ENCODE measurements around the gene CDH12.
"Not testable (repeated sequence)": the region's sequence is repeated elsewhere in the genome, so short reads cannot be mapped to it uniquely, and the experiment has no call there.

The CDH12 gene

DNA sequence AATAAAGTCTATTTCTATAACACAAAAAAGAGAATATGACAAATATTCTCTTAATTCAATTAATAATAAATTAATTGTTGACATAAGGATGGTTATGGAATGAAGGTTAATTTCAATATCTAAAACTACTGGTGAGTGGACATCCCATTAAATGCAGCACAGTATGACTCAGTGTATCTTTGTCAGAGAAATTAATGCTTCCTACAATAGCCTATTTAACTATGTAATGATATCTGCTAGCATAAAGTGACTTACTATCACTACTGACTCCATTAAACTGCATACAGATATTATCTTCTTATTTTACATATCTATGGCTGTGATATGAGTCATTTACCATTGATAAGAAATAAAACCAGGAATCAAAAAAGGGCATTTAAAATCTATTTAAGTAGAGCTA is 298.7 kb downstream of the CDH12 start:
- no peak for DNase-seq (ENCODE audit: insufficient read length)
- FAIRE-seq: no peak
- TF ChIP-seq POLR2AphosphoS5 (IDR thresholded peaks at IDR 0.05; ENCODE audit: low read depth, low read length) (no peak), POLR2A (IDR thresholded peaks at IDR 0.05; ENCODE audit: low read depth, low read length) (no peak), TAF1 (IDR thresholded peaks at IDR 0.05; ENCODE audit: borderline replicate concordance, low read depth, low read length) (no peak)

DNA sequence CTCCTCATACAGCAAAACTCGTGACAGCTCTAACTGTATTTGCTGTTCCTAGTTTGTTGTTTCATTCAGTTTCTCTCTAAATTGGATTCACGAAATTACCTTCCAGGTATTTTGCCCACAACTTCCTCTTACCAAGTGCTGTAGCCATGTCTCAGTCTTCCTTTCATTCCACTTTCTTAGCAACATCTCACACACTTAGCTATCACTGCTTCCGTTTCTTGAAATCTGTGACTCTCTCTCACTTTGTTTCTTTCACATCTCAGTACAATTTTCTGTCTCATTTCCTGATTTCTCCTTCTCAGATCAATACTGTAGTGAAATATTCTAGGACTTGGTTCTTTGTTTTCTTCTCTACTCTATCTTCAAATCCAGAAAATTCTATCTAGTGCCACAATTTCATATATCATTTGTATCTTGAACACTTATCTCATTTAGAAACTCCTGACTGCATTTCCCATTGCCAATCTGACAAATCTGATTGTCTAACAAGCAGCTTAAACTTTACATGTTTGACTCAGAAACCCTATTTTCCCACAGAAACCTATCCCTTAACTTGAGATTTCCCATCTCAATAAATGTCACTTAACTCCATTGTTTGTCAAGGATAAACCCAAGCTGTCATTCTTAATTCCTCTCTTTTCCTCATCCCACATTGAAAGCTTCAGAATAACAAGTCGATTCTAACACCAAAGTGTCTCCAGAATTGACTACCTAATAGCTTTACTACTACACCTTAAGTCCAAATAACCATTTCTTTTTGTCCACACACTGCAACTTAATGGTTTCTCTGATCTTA is 303.1 kb downstream of the CDH12 start:
- TF ChIP-seq POLR2AphosphoS5 (IDR thresholded peaks at IDR 0.05; ENCODE audit: low read depth, low read length) (no peak), POLR2A (IDR thresholded peaks at IDR 0.05; ENCODE audit: low read depth, low read length) (no peak)
- FAIRE-seq (no peak), DNase-seq (ENCODE audit: insufficient read length) (no peak)

DNA sequence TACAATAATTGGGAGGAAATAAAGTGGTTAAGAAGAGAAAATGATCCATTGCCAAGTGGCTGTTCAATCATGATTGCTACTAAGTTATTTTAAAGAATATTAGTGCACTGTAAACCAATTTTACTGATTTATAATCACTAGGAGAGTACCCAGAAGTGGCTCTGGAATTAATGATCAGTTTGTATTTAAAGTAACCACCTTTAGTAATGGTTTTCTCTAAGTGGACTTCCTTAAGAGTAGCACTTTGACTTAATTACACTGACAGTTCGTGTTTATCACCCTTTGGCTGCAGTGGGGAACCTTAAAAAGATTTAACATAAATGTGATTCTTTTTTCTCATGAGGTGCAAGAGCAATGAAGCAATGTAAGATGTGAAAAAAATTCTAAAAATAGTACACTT is 310.8 kb downstream of the CDH12 start:
- TF ChIP-seq POLR2A (IDR thresholded peaks at IDR 0.05; ENCODE audit: low read depth, low read length) (no peak), TAF1 (IDR thresholded peaks at IDR 0.05; ENCODE audit: borderline replicate concordance, low read depth, low read length) (no peak), POLR2AphosphoS5 (IDR thresholded peaks at IDR 0.05; ENCODE audit: low read depth, low read length) (no peak)
- no peak for FAIRE-seq
- DNase-seq (ENCODE audit: insufficient read length): no peak

DNA sequence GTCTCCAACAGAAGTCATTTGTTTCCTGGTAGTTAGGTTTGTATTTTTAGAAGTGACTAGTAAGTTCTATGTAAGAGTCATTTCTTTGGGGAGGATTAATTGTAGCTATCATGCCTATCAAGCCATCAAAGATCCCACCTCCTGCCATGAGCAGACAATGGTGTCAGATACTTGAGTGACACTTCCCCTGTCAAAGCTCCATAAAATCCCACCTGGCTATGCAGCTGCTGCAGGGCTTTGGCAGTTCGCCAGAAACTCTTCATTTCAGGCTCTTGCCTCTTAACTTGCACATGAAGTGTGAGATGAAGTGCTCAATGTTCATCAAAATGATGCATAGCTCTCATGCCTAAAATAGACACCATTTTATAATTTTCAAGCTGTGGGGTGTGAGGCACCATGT is 312.1 kb downstream of the CDH12 start:
- no peak for DNase-seq (ENCODE audit: insufficient read length)
- no peak for FAIRE-seq
- TF ChIP-seq TAF1 (IDR thresholded peaks at IDR 0.05; ENCODE audit: borderline replicate concordance, low read depth, low read length): no peak
- no peak for TF ChIP-seq POLR2AphosphoS5 (IDR thresholded peaks at IDR 0.05; ENCODE audit: low read depth, low read length)
- no peak for TF ChIP-seq POLR2A (IDR thresholded peaks at IDR 0.05; ENCODE audit: low read depth, low read length)

DNA sequence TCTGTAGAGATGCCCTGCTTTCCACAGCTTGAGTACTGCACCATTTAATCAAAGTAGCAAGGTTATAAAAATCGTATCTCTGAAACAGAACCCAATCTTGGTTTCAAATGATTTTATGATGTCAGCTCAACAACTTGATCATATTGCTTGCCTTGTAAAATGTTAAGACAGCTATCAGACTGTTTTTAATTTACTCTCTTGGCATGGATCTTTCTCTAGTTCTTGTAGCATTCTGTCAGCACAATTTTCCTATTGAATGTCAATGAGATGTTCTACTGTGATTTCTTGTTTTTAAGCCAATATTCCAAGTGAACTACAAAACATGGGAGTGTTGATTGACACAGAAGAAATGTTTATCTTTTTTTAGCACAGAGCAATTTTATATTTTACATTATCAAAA is 313.4 kb downstream of the CDH12 start:
- DNase-seq (ENCODE audit: insufficient read length) (no peak), FAIRE-seq (no peak)
- TF ChIP-seq TAF1 (IDR thresholded peaks at IDR 0.05; ENCODE audit: borderline replicate concordance, low read depth, low read length): no peak
- no peak for TF ChIP-seq POLR2AphosphoS5 (IDR thresholded peaks at IDR 0.05; ENCODE audit: low read depth, low read length)
- no peak for TF ChIP-seq POLR2A (IDR thresholded peaks at IDR 0.05; ENCODE audit: low read depth, low read length)

DNA sequence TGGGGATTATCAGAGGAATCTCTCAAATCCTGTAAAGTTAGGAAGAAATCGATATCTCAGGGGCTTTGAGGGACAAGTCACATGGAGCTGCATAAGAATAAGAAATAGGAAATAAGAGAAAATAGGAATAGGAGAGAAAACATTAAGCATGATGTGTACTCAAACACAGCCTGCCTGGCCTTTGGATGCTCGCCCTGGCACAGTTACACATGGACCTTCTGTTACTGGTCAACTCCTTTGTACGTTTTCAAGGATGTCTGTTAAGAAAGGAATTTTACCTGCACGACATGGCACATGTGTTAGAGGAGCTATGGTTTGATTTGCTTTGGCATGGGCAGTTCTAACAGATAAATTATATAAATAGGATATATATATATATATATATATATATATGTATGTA is 321.2 kb downstream of the CDH12 start:
- FAIRE-seq (no peak), DNase-seq (ENCODE audit: insufficient read length) (no peak)
- TF ChIP-seq POLR2A (IDR thresholded peaks at IDR 0.05; ENCODE audit: low read depth, low read length): no peak
- no peak for TF ChIP-seq POLR2AphosphoS5 (IDR thresholded peaks at IDR 0.05; ENCODE audit: low read depth, low read length)
- TF ChIP-seq TAF1 (IDR thresholded peaks at IDR 0.05; ENCODE audit: borderline replicate concordance, low read depth, low read length): no peak

DNA sequence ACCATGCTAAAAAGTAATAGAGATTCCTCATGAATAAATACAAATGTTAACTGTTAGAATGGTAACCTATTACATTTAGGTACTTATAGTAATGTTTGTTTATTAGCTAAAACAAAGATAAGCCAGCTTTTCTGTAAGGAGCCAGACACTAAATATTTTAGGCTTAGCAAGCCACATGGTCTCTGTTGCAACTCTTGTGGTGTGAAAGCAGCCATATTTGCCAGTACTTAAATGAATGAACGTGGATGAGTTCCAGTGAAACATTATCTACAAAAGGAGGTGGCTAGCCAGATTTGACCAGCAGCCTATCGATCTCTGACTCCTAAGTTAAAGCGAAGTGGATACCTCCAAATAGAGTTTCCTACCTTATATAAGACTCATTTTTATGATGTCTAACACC is 331.6 kb downstream of the CDH12 start:
- no peak for FAIRE-seq
- DNase-seq (ENCODE audit: insufficient read length): no peak
- TF ChIP-seq POLR2A (IDR thresholded peaks at IDR 0.05; ENCODE audit: low read depth, low read length) (no peak), TAF1 (IDR thresholded peaks at IDR 0.05; ENCODE audit: borderline replicate concordance, low read depth, low read length) (no peak), POLR2AphosphoS5 (IDR thresholded peaks at IDR 0.05; ENCODE audit: low read depth, low read length) (no peak)

DNA sequence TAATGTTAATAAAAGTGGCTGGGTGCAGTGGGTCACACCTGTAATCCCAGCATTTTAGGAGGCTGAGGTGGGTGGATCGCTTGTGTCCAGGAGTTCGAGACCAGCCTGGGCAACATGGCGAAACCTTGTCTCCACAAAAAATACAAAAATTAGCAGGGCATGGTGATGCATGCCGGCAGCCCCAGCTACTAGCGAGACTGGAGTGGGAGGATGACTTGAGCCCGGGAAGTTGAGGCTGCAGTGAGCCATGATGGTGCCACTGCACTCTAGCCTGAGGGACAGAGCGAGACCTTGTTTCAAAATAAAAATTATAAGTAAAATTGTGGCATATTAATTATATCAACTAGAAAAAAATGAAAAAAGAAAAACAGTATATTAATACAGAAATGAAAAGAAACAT is 336.6 kb downstream of the CDH12 start:
- not testable (repeated sequence) for FAIRE-seq; DNase-seq (ENCODE audit: insufficient read length)

DNA sequence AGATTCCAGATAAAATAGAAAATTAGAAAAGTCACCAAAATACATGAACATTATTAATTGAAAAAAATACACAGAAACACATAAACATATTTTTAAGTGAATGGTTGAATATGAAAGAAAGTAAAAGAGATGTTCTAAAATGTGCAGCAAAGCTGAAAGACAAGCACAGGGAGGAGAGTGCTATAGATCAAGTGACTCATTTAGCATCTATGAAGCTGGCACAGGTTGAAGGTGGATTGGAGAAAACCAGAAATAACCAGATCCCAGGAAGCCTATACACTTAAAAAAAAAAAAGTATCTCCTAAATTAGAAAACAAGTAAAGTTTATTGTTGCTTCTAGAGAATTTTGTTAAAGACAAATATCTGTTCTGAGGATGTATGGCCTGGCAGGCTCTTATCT is 338.9 kb downstream of the CDH12 start:
- TF ChIP-seq TAF1 (IDR thresholded peaks at IDR 0.05; ENCODE audit: borderline replicate concordance, low read depth, low read length): no peak
- no peak for TF ChIP-seq POLR2A (IDR thresholded peaks at IDR 0.05; ENCODE audit: low read depth, low read length)
- TF ChIP-seq POLR2AphosphoS5 (IDR thresholded peaks at IDR 0.05; ENCODE audit: low read depth, low read length): no peak
- no peak for DNase-seq (ENCODE audit: insufficient read length)
- FAIRE-seq: no peak

DNA sequence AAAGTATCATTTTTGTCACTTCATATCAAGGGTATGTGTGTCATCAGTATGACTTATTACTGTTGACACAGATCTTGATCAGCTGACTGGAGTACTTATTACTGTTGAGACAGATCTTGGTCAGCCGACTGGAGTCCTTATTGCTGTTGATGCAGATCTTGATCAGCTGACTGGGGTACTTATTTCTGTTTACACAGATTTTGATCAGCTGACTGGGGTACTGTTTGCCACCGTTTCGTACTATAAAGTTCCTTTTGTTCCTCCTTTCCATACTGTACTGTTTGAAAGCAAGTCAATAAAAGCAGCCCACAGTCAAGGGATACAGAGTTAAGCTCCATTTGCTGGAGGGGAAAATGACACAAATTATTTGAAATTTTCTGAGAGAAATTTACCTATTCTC is 347.3 kb downstream of the CDH12 start:
- no peak for FAIRE-seq
- no peak for DNase-seq (ENCODE audit: insufficient read length)
- TF ChIP-seq TAF1 (IDR thresholded peaks at IDR 0.05; ENCODE audit: borderline replicate concordance, low read depth, low read length) (no peak), POLR2AphosphoS5 (IDR thresholded peaks at IDR 0.05; ENCODE audit: low read depth, low read length) (no peak), POLR2A (IDR thresholded peaks at IDR 0.05; ENCODE audit: low read depth, low read length) (no peak)

DNA sequence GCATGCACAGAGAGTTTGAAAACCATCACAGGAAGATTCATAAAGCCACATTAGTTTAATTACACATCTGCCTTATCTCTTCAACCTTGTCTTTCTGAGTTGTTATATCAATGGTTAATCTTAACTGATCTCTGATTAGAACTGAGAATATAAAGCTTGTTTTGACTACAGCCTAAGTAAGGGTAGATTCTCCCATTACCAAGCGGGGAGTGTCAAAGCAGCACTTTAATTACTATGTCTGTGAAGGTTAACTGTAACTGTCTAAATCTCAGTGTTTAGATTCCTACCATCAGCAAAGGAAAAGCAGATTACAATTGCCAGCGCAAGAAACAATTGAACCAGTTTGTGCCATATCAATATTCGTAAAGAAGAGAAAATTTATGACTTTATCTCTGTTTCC is 348.7 kb downstream of the CDH12 start:
- FAIRE-seq: no peak
- no peak for TF ChIP-seq POLR2AphosphoS5 (IDR thresholded peaks at IDR 0.05; ENCODE audit: low read depth, low read length)
- TF ChIP-seq TAF1 (IDR thresholded peaks at IDR 0.05; ENCODE audit: borderline replicate concordance, low read depth, low read length): no peak
- TF ChIP-seq POLR2A (IDR thresholded peaks at IDR 0.05; ENCODE audit: low read depth, low read length): no peak
- DNase-seq (ENCODE audit: insufficient read length): no peak

DNA sequence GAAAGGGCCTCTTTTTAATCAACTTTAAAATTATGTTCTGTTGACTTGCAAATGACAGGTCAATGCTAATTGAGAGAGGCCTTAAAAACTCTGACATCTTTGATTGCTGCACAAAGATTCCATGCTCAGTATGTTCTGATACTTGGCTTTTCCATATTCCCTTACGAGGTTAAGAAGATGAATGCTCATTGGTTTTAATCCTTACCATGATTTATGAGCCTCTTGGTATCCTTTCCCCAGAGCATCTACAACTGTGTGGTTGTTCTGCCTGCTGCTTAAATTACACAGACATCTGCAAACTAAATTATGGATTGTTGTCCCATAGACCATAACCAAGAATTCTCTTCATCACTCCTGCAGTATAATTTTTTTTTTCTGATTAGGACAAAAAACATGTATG is 352.6 kb downstream of the CDH12 start:
- no peak for FAIRE-seq
- TF ChIP-seq POLR2A (IDR thresholded peaks at IDR 0.05; ENCODE audit: low read depth, low read length) (no peak), TAF1 (IDR thresholded peaks at IDR 0.05; ENCODE audit: borderline replicate concordance, low read depth, low read length) (no peak), POLR2AphosphoS5 (IDR thresholded peaks at IDR 0.05; ENCODE audit: low read depth, low read length) (no peak)
- DNase-seq (ENCODE audit: insufficient read length): no peak

DNA sequence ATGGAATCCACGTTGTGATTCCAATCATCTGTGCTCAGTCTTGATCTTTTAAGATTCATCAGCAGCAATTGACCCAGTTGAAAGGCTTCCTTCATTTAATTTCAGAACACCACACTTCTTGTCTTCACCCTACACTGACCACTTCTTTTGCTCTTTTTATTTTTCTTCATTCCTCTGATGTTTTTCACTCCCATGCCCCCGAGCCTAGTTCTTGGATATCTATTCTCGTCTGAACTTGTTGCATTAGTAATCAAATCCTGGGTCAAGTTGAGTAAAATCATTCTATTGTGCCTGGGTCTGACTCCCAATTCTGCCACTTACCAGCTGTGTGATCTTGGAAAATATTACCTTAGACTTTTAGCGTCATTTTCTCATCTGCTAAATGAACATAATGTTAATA is 356.5 kb downstream of the CDH12 start:
- DNase-seq (ENCODE audit: insufficient read length) (no peak), FAIRE-seq (no peak)
- no peak for TF ChIP-seq TAF1 (IDR thresholded peaks at IDR 0.05; ENCODE audit: borderline replicate concordance, low read depth, low read length)
- TF ChIP-seq POLR2A (IDR thresholded peaks at IDR 0.05; ENCODE audit: low read depth, low read length): no peak
- TF ChIP-seq POLR2AphosphoS5 (IDR thresholded peaks at IDR 0.05; ENCODE audit: low read depth, low read length): no peak

Data from GM12892 (cell line).